K562 (cell line): ENCODE results near the gene AKT3.

Experiments used
- CHCHD3 ChIP-seq: fragments of 250-450 bp; sonication (Bioruptor Pico); IDR thresholded peaks from 2 replicates; pipeline ENCODE4 v2.1.2; 2022; ENCODE audit warnings: mild to moderate bottlenecking
- EZH2 ChIP-seq: IDR thresholded peaks from 2 replicates; pipeline ENCODE4 v1.6.1; 2012; ENCODE audit warnings: low read depth, mild to moderate bottlenecking, inconsistent platforms, low read length, borderline replicate concordance
- NFATC3 ChIP-seq: fragments of 450-650 bp; IDR thresholded peaks from 2 replicates; pipeline ENCODE4 v1.6.1; 2017; ENCODE audit warnings: mild to moderate bottlenecking
- NONO ChIP-seq, 2 experiments: fragments of 200-400 bp in 1 of 2; fragments of 450-650 bp in 1 of 2; formaldehyde crosslinking in 1 of 2; IDR thresholded peaks; 2 replicates each; pipeline ENCODE4 v1.6.1; 2017; ENCODE audit warnings: low read depth in 2 of 2, mild to moderate bottlenecking in 2 of 2, moderate library complexity in 2 of 2, low read length in 1 of 2
- RCOR1 ChIP-seq, 2 experiments: IDR thresholded peaks; 2 replicates each; pipeline ENCODE4 v1.6.1; 2012; ENCODE audit warnings: low read depth in 2 of 2, low read length in 2 of 2, borderline replicate concordance in 1 of 2, improper control_type of control experiment in 1 of 2
- SMAD1 ChIP-seq: fragments of 150-350 bp; IDR thresholded peaks from 2 replicates; pipeline ENCODE4 v1.6.1; 2014; ENCODE audit warnings: low read length, low read depth; ENCODE audit not compliant: partially characterized antibody
- STAT5B ChIP-seq: fragments of 250-450 bp; sonication (Bioruptor Pico); IDR thresholded peaks from 2 replicates; pipeline ENCODE4 v1.8.0; 2021; ENCODE audit warnings: mild to moderate bottlenecking, inconsistent platforms
- TARDBP ChIP-seq: fragments of 450-650 bp; IDR thresholded peaks from 2 replicates; pipeline ENCODE4 v1.6.1; 2016
- TF ChIP-seq, protein P1 (sequence below): sonication (generic); formaldehyde crosslinking; IDR thresholded peaks from 2 replicates; pipeline ENCODE4 v1.8.1; 2023; ENCODE audit warnings: mild to moderate bottlenecking, missing genetic modification reagents
- TF ChIP-seq, protein P2 (sequence below), 2 experiments: fragments of 450-650 bp; formaldehyde crosslinking in 1 of 2; IDR thresholded peaks; 2 replicates each; pipeline versions ENCODE4 v1.4.0 to v1.6.1; 2014 to 2020; ENCODE audit warnings: mild to moderate bottlenecking in 2 of 2, borderline replicate concordance in 1 of 2, low read depth in 1 of 2
- TF ChIP-seq, protein P3 (sequence below): fragments of 250-450 bp; sonication (Bioruptor Pico); IDR thresholded peaks from 2 replicates; pipeline ENCODE4 v1.8.0; 2021; ENCODE audit warnings: moderate library complexity, mild to moderate bottlenecking, inconsistent platforms
- TF ChIP-seq, protein P4 (sequence below), 3 experiments: IDR thresholded peaks in 2 of 3; conservative IDR thresholded peaks in 1 of 3; 2 replicates each; pipeline ENCODE4 v1.5.1; 2011 to 2012; ENCODE audit warnings: low read length in 3 of 3, mild to moderate bottlenecking in 3 of 3, control low read depth in 2 of 3, improper control_type of control experiment in 1 of 3, inconsistent platforms in 1 of 3, low read depth in 1 of 3, mixed read lengths in 1 of 3, moderate library complexity in 1 of 3; ENCODE audit not compliant: insufficient read depth in 2 of 3

DNA sequence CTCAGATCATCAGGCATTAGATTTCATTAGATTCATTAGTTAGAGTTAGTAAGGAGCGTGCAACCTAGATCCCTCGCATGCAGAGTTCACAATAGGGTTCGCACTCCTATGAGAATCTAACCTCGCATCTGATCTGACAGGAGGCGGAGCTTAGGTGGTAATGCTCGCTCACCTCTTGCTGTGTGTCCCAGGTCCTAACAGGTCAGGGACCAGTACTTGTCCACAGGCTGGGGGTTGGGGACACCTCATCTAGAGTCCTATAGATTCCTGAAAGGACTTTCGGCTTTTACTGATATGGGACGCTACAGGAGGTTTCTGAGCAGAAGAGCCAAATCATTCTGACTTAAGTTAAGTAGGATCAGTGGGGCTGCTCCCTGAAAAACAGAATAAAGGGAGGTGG is 91.4 kb downstream of the AKT3 start:
- TF ChIP-seq SMAD1 (no peak), TARDBP (no peak), NONO (IDR thresholded peaks at IDR 0.05; ENCODE audit: low read depth in 2 of 2, low read length in 1 of 2) (no peak), EZH2 (no peak), STAT5B (CRISPR knock-in tag) (no peak), CHCHD3 (CRISPR knock-in tag) (no peak), NFATC3 (no peak), RCOR1 (IDR thresholded peaks at IDR 0.05; ENCODE audit: borderline replicate concordance in 1 of 2, low read depth in 2 of 2, low read length in 2 of 2) (no peak)
- TF ChIP-seq, protein P1, sequence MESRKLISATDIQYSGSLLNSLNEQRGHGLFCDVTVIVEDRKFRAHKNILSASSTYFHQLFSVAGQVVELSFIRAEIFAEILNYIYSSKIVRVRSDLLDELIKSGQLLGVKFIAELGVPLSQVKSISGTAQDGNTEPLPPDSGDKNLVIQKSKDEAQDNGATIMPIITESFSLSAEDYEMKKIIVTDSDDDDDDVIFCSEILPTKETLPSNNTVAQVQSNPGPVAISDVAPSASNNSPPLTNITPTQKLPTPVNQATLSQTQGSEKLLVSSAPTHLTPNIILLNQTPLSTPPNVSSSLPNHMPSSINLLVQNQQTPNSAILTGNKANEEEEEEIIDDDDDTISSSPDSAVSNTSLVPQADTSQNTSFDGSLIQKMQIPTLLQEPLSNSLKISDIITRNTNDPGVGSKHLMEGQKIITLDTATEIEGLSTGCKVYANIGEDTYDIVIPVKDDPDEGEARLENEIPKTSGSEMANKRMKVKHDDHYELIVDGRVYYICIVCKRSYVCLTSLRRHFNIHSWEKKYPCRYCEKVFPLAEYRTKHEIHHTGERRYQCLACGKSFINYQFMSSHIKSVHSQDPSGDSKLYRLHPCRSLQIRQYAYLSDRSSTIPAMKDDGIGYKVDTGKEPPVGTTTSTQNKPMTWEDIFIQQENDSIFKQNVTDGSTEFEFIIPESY (CRISPR knock-in tag) = no peak
- TF ChIP-seq, protein P2, sequence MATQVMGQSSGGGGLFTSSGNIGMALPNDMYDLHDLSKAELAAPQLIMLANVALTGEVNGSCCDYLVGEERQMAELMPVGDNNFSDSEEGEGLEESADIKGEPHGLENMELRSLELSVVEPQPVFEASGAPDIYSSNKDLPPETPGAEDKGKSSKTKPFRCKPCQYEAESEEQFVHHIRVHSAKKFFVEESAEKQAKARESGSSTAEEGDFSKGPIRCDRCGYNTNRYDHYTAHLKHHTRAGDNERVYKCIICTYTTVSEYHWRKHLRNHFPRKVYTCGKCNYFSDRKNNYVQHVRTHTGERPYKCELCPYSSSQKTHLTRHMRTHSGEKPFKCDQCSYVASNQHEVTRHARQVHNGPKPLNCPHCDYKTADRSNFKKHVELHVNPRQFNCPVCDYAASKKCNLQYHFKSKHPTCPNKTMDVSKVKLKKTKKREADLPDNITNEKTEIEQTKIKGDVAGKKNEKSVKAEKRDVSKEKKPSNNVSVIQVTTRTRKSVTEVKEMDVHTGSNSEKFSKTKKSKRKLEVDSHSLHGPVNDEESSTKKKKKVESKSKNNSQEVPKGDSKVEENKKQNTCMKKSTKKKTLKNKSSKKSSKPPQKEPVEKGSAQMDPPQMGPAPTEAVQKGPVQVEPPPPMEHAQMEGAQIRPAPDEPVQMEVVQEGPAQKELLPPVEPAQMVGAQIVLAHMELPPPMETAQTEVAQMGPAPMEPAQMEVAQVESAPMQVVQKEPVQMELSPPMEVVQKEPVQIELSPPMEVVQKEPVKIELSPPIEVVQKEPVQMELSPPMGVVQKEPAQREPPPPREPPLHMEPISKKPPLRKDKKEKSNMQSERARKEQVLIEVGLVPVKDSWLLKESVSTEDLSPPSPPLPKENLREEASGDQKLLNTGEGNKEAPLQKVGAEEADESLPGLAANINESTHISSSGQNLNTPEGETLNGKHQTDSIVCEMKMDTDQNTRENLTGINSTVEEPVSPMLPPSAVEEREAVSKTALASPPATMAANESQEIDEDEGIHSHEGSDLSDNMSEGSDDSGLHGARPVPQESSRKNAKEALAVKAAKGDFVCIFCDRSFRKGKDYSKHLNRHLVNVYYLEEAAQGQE (IDR thresholded peaks at IDR 0.05; ENCODE audit: borderline replicate concordance) = no peak
- TF ChIP-seq, protein P2 (CRISPR knock-in tag; IDR thresholded peaks at IDR 0.05; ENCODE audit: low read depth) = no peak
- TF ChIP-seq, protein P3, sequence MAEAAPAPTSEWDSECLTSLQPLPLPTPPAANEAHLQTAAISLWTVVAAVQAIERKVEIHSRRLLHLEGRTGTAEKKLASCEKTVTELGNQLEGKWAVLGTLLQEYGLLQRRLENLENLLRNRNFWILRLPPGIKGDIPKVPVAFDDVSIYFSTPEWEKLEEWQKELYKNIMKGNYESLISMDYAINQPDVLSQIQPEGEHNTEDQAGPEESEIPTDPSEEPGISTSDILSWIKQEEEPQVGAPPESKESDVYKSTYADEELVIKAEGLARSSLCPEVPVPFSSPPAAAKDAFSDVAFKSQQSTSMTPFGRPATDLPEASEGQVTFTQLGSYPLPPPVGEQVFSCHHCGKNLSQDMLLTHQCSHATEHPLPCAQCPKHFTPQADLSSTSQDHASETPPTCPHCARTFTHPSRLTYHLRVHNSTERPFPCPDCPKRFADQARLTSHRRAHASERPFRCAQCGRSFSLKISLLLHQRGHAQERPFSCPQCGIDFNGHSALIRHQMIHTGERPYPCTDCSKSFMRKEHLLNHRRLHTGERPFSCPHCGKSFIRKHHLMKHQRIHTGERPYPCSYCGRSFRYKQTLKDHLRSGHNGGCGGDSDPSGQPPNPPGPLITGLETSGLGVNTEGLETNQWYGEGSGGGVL (CRISPR knock-in tag) = no peak
- TF ChIP-seq, protein P4, sequence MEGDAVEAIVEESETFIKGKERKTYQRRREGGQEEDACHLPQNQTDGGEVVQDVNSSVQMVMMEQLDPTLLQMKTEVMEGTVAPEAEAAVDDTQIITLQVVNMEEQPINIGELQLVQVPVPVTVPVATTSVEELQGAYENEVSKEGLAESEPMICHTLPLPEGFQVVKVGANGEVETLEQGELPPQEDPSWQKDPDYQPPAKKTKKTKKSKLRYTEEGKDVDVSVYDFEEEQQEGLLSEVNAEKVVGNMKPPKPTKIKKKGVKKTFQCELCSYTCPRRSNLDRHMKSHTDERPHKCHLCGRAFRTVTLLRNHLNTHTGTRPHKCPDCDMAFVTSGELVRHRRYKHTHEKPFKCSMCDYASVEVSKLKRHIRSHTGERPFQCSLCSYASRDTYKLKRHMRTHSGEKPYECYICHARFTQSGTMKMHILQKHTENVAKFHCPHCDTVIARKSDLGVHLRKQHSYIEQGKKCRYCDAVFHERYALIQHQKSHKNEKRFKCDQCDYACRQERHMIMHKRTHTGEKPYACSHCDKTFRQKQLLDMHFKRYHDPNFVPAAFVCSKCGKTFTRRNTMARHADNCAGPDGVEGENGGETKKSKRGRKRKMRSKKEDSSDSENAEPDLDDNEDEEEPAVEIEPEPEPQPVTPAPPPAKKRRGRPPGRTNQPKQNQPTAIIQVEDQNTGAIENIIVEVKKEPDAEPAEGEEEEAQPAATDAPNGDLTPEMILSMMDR (IDR thresholded peaks at IDR 0.05 in 2 of 3, conservative IDR thresholded peaks at IDR 0.05 in 1 of 3; ENCODE audit: insufficient read depth in 2 of 3, low read depth in 1 of 3, low read length in 3 of 3) = no peak
